NCI-H2171 (cell line): ENCODE data around the gene CPNE9.

Experiments
- DNase-seq: peaks from one replicate; lab custom pipeline; 2025; lab: John Stamatoyannopoulos, UW

CPNE9 gene

GRCh38 chr3:9778143-9779074, 74.8 kb downstream of the CPNE9 start:
- DNase-seq, result no peak

DNA sequence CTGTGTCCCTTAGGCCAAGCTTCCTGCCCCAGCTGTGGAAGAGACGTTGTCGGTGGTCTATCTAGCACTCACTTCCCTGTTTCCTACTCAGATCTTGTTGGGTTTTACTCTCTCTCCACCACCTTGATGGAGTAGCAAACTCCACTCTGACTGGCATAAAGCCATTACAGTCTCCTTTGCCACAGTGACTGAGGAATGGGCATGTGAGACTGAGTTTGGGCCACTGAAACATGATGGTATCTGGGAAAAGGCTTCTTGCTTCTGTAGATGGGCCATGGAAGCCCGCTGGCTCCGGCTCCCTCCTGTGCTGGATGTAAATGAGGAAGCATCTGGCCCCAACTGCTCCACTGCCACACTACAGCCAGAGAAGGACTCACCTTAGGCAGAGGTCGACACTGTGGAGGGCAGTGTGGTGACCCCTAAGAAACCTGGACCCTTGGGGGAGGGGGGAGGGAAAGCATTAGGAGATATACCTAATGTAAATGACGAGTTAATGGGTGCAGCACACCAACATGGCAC, 75.5 kb downstream of the CPNE9 start:
- DNase-seq, result no peak
